Stimulated activated CD8-positive, alpha-beta memory T cell treated with anti-CD3 and anti-CD28 coated beads, Interleukin-4, amount 100 ng/mL, for 1 hour (primary cell): ENCODE data around the gene SLC25A29.
A peak's percentile ranks its signal among the peaks of the same experiment; 100 is the strongest.

Experiments used
- DNase-seq, 2 donors: peaks; one replicate each; pipeline ENCODE4 v3.0.0-alpha.2; 2020; ENCODE audit warnings: low read depth in 2 of 2, low spot score in 1 of 2

Gene SLC25A29

DNA sequence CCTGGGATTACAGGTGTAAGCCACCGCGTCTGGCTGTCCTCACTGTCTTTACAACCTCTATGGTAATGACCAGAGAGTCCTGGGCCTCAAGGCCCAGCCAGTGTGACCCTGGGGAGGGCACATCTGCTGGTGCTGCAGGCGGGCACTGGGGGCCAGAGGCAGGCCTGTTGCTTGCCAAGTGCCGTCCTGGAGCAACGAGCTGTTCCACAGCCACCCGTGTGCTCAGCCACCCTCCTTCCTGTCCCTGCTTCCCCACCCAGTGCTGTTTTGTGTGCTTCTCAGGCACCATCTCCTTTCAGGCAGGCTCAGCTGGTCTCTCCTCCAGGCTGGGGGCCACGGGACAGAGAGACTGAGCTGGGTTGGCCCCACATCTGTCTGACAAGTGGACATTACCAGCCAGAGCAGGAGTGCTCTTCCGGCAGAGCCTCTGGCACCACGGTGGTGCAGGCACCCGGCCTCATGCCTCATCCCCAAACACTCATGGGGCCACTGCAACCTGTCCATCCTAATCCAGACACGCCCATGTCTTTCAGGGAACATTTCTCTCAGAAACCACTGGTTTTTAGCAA lies 25.9 kb upstream of the SLC25A29 start:
- no peak for DNase-seq

DNA sequence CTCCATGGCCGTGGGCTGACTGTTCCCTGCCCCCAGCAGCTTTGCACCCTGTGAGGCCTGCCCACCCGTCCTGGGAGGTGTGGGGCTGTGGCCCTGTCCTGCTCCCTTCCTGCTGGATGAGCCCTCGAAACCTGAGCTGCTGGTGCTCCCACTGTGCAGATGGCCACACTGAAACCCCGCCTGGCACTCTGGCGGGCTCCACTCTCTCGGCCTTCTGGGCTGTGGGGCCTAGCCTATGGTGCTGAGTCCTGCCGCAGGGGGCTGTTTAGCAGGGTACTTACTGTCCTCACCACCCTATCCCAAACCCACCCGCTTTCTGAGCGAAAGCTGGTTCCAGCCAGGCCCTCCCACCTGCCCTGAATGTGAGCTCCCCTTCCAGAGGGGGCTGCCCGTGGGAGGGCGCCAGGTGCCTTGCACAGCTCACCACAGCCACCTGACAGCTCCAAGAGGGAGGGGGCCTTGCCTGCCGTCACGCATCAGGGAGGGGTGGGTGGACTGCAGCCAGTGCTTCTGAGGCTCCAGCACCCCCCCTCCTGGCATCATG lies 24.2 kb upstream of the SLC25A29 start:
- no peak for DNase-seq

DNA sequence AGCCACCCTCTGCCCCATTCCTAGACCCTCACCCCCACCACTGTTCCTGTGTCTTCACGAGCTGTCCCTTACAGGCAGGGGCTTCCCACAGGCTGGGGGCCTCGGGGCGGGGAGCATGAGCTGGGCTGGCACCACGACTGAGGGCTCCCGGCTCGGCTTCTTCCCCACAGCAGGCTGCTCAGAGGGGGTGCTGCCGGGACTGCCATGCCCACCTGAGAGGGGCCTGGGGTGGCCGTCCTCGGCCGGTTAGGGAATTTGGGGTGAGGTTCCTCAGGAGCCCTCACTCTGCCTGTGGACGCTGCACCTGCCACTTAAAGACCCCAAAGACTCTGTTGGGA lies 23.7 kb upstream of the SLC25A29 start:
- no peak for DNase-seq

DNA sequence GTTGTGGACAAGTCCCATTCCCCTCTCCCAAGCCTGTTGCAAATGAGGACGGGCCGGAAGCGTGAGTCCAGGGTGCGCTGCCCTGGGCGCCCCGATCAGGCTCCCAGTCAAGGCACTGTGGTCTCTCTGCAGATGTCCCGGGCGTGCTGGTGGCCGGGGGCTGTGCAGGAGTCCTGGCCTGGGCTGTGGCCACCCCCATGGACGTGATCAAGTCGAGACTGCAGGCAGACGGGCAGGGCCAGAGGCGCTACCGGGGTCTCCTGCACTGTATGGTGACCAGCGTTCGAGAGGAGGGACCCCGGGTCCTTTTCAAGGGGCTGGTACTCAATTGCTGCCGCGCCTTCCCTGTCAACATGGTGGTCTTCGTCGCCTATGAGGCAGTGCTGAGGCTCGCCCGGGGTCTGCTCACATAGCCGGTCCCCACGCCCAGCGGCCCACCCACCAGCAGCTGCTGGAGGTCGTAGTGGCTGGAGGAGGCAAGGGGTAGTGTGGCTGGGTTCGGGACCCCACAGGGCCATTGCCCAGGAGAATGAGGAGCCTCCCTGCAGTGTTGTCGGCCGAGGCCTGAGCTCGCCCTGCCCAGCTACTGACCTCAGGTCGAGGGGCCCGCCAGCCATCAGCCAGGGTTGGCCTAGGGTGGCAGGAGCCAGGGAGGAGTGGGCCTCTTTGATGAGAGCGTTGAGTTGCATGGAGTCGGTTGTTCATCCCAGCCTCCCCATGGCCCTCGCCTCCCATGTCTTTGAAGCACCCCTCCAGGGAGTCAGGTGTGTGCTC lies 23.2 kb upstream of the SLC25A29 start:
- DNase-seq, result no peak

DNA sequence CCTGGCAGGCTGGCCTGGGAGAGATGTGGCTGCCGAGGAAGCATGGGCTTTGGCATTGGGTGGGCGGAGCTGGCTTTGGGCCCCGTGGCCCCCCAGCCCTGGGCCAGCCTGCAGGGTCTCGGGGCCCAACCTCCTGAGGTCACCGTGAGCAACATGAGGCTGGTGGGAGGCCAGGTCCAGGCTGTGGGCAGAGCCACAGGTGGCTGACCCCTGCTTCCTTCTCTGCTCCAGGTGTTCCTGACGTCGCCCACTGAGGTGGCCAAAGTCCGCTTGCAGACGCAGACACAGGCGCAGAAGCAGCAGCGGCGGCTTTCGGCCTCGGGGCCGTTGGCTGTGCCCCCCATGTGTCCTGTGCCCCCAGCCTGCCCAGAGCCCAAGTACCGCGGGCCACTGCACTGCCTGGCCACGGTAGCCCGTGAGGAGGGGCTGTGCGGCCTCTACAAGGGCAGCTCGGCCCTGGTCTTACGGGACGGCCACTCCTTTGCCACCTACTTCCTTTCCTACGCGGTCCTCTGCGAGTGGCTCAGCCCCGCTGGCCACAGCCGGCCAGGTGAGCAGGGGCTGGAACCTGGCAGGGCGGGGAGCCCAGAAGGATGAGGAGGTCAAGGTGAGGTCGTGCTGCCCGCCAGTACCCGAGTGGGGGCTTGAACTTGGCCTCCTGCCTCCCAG lies 22.4 kb upstream of the SLC25A29 start:
- no peak for DNase-seq

DNA sequence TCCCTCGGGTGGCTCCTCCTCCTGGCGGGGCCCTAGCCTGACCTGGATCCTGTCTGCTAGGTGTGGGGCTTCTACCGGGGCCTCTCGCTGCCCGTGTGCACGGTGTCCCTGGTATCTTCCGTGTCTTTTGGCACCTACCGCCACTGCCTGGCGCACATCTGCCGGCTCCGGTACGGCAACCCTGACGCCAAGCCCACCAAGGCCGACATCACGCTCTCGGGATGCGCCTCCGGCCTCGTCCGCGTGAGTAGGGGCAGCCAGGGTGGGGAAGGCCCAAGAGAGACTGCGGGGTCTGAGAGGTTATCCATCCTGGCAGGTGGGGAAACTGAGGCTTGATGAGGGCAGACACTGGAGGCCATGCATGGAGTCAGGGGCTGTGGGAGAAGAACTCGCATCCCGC lies 20.9 kb upstream of the SLC25A29 start:
- DNase-seq, result no peak

DNA sequence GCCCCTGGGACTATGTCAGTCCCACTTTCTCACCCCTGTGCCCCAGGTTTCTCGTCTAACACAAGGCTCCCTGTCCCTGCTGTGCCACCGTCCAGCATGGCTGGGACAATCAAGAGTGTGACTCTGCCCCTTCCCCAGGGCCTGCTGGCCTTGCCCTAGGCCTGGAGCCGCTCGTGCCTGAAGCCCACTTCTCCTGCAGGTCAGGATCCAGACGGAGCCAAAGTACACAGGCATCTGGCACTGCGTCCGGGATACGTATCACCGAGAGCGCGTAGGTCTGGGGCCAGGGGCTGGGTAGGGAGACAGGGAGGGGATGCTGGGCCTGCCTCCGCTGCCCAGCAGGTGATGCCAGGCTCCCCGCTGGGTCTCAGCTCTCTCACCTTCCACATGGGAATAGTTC lies 19.7 kb upstream of the SLC25A29 start:
- DNase-seq, result no peak

DNA sequence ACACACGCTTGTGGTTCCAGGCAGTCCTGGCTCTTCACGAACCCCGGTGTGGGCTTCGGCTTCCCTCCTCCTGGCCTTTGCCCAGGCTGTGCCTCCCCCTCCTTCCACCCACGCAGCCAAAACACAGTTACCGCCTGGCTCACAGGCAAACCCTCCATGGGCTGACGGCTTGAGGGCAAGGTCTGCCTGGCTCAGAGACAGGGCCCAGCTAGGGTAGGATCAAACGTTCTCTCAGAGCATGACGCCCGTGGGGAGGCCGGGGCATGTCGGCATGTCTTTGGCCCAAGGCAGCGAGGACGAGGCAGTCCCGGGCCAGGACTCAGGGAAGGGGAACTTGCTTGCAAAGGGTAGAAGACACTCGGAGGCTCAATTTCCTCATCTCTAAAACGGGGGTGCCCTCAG lies 19.0 kb upstream of the SLC25A29 start:
- DNase-seq, result no peak

DNA sequence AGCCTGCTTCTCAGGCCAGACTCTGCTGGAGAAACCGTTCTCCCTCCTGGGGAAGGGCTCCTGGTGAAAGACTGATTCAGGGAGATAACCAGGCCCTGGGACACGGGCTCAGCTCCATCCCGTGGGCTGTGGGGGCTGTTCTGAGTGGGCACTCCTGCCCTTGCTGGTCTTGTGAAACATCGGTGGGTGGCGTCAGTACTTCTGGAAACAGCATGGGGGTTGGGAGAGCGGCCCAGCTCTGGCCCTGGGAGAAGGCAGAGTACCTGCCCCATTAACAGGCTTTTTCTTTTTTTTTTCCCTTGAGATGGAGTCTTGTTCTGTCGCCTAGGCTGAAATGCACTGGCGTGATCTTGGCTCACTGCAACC lies 17.7 kb upstream of the SLC25A29 start:
- no peak for DNase-seq

DNA sequence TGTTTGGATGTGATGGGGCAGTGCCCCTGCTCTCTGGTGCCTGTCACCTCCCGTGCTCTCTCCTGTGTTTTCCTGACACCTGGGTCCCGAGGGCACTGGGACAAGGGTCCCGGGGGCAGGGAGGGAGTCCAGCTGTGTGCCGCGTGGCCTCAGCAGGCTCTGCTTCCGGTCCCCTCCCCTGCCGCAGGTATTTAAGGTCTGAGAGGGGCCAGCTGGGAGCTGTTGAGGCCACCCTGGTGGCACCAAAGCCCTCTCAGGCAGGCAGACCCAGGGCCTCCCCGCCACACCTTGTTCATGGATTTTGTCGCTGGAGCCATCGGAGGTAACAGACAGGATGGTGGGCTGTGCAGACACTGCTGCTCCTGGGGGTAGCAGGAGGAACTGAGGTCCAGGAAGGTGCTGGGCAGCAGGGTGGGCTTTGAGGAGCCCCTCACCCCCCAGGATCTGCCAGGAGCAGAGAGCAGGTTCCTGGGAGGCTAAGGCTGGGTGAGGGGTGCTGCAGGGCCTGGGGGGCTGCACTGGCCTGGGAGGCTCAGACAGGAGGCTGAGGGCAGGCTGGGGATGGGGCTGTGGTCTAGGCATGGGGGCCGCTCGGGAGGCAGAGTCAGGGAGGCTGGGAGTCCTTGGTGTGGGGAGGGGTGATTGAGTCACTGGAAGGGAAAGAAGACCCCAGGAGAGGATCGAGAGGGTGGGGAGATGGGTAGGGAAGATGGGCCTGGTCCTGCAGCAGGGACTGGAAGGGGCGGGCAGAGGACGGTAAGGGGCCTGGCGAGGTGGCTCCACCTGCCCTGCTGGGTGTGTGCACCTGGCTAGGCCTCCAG lies 17.1 kb upstream of the SLC25A29 start, which contains the start of gene SLC25A47:
SLC25A47 (plus strand) TSS at position 219 of the 821 bp plus-strand sequence; CDS start at position 295, 76 bp downstream.
- DNase-seq, result no peak

DNA sequence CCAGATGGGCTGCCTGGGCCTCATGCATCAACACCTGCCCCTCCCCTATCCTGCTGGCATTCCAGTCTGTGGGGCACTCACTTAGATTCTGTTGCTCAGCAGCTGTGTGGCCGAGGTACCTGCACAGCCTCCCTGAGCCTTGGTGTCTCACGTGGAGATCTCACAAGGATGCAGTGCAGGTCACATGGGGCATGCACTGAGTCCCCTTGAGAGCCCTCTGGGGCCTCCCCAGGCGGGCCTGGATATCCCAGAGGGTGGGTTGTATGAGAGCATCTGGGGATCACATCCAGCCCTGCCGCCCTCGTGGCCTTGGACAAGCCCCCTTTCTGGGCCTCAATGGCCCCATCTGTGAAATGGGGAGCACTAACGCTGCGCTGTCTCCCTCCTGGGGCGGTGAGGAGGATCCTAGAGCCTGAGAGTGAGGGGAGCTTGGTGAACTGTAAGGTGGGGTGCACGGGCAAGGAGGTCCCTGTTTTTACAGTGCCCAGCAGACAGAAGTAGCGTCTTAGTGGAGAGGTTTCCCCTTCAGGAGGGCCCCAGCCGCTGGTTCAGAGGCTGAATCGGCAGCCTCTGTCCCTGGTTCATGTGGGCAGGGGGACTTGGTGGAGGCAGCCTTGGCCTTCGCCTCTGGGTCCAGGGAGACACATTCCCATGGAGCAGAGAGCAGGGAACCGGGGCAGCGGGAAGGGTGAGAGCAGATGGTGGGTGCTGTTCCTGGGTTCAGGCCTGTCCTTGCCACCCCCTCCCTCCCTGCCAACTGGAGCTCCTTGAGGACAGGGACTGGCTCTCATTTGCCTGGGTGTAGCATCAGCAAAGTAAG lies 16.1 kb upstream of the SLC25A29 start:
- no peak for DNase-seq

DNA sequence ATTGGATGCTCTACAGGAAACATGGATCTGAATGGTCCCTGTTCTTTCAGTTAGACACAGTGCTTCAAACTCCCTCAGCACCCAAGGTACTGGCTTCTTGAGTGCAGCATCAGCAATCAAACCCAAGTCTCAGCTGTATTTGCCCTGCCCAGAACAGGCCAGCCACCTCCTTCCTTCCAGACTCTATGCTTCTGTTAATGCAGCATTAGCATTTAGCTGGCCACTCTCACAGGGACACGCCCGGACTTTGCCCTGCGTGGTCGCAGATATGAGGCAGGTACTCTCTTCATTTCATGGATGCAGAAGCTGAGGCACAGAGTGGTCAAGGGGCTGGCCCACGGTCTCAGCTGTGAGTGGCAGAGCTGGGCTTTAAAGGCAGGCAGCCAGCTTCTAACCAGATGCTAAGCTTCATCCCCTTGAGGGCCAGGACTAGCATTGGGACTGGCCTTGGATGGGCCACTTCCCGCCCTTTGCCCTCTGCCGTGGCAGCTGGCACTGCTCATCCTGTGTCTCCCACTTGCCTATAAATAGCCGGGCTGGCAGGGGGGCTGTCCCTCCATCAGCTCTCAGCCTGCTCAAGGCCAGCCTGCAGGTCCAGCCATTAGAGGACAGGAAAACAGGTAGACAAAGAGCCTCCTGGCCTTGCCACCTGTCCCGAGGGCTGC lies 15.4 kb upstream of the SLC25A29 start:
- no peak for DNase-seq

DNA sequence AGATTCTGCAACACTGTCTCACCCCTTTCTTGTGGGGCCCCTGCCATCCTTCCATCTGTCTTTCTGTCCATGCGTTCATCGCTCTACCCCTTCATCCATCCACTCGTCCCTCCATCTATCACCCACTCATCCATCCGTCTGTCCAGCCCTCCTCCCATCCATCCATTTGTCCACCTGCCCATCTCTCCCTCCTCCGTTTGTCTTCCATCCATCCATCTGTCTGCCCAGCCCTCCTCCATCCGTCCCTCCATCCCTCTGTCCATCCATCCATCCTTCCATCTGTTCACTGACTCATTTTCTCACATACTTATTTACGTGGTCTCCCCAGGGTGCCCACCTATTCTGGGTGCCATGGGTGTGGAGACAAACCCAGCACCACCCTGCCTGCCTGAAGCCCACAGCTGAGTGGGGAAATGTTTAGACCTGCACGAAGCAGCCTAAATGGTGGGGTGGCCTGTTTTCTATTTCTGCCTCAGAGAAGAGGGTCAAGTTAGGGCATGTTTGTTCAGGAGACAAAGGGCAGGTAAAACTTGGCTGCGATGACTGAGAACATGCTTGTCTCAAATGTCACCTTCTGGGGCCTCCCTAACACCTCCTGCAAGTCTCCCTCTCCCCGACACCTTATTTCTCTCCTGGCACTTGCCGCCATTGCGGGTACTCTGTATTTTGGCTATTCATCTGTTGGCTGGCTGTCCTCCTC lies 14.1 kb upstream of the SLC25A29 start:
- no peak for DNase-seq

DNA sequence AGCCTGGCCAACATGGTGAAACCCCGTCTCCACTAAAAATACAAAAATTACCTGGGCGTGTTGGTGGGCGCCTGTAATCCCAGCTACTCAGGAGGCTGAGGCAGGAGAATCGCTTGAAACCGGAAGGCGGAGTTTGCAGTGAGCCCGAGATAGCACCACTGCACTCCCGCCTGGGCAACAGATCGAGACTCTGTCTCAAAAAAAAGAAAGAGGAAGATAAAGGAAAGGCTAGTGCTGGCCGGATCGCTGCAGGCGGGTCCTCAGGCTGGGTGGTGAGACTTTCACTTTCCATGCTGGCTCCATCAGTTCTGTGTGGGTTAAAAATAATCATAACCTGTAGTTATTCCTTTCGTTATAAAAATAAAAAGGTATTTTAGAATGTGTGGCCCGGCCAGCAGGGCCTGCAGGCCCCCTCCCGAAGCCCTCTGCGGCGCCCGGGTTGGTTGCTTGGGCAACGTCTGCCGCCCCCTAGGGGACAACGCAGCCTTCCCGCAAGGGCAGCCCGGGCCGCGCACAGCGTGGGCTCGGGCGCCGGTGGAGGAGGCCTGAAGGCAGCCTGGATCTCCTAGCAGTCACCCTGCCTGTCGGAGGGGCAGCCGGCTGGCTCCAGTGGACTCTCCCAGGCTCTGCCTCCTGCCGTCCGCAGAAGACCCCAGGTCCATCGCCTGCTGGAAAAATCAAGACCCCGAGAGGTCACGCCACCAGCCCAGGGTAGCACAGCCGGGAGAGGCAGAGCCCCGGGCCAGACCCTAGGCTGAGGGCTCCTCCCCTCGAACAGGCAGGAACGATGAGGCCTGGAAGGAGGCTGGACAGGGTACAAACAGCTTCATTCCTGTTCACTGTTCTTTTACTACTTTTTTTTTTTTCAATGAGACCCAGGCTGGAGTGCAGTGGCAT lies 11.9 kb upstream of the SLC25A29 start:
- DNase-seq, result peak; percentile 27 to 54

DNA sequence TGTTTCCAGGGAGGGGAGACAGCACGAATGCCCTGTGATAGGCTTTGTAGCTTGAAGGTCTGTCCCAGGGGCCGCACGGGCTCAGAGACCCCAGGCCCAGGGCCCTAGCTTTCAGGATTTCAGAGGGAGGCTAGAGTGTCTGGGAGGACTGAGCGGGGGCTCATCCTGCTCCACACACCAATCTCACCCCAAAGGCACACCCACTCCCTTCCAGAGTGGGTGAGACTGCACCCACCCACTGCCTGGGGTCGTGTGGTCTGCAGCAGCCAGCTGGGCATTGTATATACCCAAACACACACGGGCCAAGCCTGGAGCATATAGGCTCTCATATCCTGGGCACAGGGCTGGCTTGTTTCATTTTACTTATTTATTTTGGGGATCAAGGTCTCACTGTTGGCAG lies 11.1 kb upstream of the SLC25A29 start:
- no peak for DNase-seq

DNA sequence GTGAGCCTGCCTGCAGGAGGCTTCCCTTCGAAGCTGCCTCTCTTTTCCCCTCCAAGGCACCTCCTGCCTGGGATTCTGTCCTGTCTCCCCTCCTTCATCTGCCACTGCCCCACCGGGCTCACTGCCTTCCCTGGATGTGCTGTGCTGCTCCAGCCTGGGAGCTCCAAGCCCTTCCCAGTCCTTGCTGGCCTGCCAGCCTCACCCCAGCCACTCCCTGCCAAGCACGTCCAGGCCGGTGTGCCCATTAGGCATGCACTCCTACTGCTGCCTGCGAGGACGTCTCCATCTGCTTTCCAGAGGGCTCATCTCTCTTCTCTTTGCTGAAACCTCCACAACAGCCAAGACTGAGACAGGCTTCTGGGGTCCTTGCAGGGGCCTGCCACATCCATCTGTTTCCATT lies 8.5 kb upstream of the SLC25A29 start:
- DNase-seq, result no peak

DNA sequence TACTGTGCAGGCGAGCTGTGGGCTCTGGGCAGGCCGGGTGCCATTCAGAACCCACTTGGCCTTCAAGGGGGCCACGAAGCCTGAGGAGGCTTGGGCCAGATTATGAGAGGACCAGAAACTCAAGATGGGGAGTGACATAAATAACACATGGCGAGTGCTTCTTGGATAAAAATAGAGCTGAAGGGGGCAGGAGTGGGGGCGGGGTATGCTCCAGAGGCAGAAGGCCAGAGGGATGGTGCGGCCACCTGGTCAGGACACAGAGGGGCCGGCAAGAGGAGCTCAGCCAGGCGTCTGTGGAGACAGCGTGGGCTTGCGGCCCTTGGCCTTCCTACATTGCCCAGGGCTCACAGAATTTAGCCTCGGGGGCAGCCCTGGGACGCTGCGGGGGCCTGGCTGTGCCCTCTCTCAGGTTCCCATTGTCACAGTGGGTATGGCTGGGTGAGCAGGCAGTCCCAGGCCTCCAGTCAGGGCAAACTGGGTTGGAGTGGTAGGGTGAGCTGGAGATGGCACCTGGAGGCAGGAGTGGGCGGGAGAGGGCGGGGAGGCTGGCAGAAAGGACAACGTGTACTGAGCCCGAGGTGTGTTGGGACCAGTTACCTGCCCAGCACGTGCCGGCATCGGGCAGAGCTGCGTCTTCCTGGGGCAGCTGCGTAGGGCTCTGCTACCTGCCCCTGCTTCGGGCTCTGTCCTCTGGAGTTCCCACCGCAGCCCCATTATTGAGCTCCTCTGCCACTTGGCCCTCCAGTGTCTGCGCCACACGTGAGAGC lies 7.4 kb upstream of the SLC25A29 start:
- DNase-seq, result no peak
